ENCODE data around the gene DICER1. TPM values are rescaled to one million over a fixed set of nuclear protein-coding genes. Genes with fewer than 3 reads are reported as not detected.

The DICER1 gene
- total RNA-seq, 4 donors from 2014 or later: 81.6 to 103 (median 88.8) TPM

DNA sequence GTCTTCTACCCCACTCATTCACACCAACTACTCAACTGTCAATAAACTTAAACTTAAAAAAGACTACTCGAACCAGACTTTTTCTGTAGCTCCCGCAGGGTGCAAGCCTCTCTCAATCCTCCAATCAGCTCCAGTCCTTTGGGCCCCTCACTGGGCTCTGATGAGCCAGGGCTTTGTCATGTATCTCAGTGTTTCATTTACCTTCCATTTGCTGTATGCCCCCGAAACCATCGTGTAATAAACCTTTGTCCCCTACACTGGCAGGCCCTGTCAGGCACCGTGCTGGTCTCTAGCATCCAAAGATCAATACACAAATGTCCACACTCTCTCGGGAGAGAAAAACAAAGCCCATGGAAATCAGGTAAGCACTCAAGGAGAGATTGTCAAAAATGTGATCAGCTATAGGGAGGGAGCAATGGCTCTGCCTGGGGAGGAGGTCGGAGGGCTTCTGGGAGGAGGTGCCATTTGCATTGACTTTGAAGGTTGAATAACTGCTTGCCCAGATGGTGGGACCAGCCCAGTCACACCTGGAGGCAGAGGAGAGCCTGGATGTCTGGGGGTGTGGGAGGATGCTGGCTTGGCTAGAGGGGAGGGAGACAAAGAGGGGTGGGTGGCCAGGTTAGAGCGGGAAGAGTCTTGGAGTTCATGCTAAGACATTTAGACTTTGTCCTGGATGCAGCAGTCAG is 42.1 kb upstream of the DICER1 start:
- no peaks in the 10 kb centered on the region for H3K27me3 ChIP-seq
- no peak for TF ChIP-seq POLR2A (IDR thresholded peaks at IDR 0.05)
- TF ChIP-seq, protein P1, sequence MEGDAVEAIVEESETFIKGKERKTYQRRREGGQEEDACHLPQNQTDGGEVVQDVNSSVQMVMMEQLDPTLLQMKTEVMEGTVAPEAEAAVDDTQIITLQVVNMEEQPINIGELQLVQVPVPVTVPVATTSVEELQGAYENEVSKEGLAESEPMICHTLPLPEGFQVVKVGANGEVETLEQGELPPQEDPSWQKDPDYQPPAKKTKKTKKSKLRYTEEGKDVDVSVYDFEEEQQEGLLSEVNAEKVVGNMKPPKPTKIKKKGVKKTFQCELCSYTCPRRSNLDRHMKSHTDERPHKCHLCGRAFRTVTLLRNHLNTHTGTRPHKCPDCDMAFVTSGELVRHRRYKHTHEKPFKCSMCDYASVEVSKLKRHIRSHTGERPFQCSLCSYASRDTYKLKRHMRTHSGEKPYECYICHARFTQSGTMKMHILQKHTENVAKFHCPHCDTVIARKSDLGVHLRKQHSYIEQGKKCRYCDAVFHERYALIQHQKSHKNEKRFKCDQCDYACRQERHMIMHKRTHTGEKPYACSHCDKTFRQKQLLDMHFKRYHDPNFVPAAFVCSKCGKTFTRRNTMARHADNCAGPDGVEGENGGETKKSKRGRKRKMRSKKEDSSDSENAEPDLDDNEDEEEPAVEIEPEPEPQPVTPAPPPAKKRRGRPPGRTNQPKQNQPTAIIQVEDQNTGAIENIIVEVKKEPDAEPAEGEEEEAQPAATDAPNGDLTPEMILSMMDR (IDR thresholded peaks at IDR 0.05): no peak
- H3K27ac ChIP-seq: no peak overlapping the region
- no peak overlapping the region for H3K4me3 ChIP-seq
- H3K4me1 ChIP-seq: no peaks in the 10 kb centered on the region
- no peaks in the 10 kb centered on the region for H3K9me3 ChIP-seq
- intact Hi-C loops (cut with DNase I; ENCODE audit: low total_unique reads): no loop called here
- H3K36me3 ChIP-seq: no peaks in the 10 kb centered on the region
- no peak for DNase-seq

DNA sequence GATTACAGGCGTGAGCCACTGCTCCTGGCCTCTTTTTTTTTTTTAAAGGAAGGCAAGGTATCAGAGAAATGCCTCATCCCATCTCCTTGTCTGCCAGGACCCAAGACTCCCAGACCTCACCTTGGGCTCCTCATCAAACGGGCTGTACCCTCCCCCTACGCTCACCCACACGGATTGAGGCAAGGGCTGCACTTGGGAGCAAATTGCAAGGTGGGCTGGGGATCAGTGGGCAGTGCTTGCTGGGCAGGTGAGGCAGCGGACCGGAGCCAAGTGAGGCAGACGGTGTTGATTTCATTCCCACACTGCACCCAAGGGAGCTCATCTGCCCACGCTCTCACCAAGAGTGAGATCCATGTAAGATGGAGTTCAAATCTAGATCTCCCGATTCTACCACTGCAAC is 41.0 kb upstream of the DICER1 start:
- Histone ChIP-seq H3K4me3 (no peak overlapping the region), H3K4me1 (no peaks in the 10 kb centered on the region), H3K36me3 (no peaks in the 10 kb centered on the region), H3K27me3 (no peaks in the 10 kb centered on the region), H3K9me3 (no peaks in the 10 kb centered on the region), H3K27ac (no peak overlapping the region)
- TF ChIP-seq, protein P1 (IDR thresholded peaks at IDR 0.05): no peak
- TF ChIP-seq POLR2A (IDR thresholded peaks at IDR 0.05): no peak
- DNase-seq: no peak
- intact Hi-C loops (cut with DNase I; ENCODE audit: low total_unique reads): no loop called here

DNA sequence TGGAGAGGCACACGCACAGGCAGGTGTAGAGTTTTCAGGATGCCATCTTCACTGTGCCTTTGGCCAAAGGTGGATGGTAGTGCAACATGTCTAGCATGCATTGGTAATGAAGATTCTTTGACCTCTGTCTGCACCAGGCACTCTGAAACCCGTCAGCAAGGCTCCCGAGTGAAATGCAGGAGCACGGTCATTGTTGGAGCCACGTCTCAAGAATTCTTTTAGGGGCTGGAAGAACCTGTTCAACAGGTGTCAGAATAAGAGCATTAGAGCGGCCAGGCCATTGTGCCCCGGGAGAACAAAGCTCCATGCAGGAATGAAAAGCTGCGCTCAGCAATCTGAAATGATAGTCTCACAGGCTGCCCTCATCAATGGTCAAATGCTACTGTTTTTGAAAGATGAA is 40.2 kb upstream of the DICER1 start:
- Histone ChIP-seq H3K27me3 (no peaks in the 10 kb centered on the region), H3K4me3 (no peak overlapping the region), H3K4me1 (no peaks in the 10 kb centered on the region), H3K36me3 (no peaks in the 10 kb centered on the region), H3K9me3 (no peaks in the 10 kb centered on the region), H3K27ac (no peak overlapping the region)
- intact Hi-C loops (cut with DNase I; ENCODE audit: low total_unique reads): no loop called here
- DNase-seq: no peak
- TF ChIP-seq POLR2A (IDR thresholded peaks at IDR 0.05): no peak
- TF ChIP-seq, protein P1 (IDR thresholded peaks at IDR 0.05): no peak

DNA sequence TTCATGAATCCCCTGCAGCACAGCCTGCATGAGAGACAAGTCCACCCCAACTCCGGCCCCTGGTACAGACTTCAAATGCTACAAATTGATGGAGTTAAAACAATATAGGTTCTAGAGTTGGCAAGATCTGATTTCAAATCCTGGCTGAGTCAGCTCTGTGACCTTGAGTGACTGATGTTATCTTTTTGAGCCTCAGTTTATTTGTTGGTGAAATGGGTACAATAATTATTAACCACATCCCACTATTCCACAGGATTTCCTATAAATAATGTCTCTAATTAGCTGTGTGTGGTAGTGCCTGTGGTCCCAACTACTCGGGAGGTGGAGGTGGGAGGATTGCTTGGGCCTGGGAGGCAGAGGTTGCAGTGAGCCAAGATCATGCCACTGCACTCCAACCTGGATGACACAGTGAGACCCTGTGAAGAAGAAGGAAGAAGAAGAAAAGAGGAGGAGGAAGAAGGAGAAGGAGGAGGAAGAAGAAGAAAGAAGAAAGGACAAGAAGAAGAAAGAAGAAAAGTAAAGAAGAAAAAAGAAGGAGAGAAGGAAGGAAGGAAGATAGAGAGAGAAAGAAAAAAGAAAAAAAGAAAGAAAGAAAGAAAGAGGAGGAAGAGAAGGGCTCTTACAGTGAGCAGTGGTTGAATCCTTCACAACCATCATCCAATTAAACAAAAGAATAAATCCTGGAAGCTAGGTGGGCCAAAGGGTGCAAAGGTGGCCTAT is 39.7 kb upstream of the DICER1 start:
- no peaks in the 10 kb centered on the region for H3K4me1 ChIP-seq
- no peaks in the 10 kb centered on the region for H3K36me3 ChIP-seq
- no peak for DNase-seq
- no peaks in the 10 kb centered on the region for H3K9me3 ChIP-seq
- H3K27ac ChIP-seq: no peak overlapping the region
- intact Hi-C loops (cut with DNase I; ENCODE audit: low total_unique reads): no loop called here
- H3K27me3 ChIP-seq: no peaks in the 10 kb centered on the region
- H3K4me3 ChIP-seq: no peak overlapping the region
- TF ChIP-seq, protein P1 (IDR thresholded peaks at IDR 0.05): no peak
- no peak for TF ChIP-seq POLR2A (IDR thresholded peaks at IDR 0.05)

DNA sequence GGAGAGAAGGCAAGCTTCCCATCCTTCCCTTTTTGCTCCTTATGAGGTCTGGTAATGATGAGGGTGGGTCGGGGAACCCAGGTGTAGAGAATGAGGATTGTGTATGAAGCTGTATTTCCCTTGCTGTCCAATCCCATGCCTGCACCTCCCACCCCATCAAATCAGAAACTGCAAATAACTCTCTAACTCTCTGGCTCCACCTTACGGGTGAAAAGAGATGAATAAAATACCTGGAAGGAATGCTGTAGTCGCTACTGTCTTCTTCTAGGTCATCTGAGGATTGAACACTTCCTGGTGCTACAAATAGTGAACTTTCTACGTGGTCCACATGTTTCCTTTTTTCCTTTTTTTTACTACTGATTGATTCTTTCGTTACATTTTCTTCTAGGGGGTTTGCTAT is 38.9 kb upstream of the DICER1 start:
- H3K27me3 ChIP-seq: no peaks in the 10 kb centered on the region
- no peak overlapping the region for H3K4me3 ChIP-seq
- H3K27ac ChIP-seq: no peak overlapping the region
- DNase-seq: no peak
- intact Hi-C loops (cut with DNase I; ENCODE audit: low total_unique reads): no loop called here
- no peaks in the 10 kb centered on the region for H3K36me3 ChIP-seq
- TF ChIP-seq, protein P1 (IDR thresholded peaks at IDR 0.05): peak in 3 of 4 experiments; percentile 10 to 38 (median 22)
- TF ChIP-seq POLR2A (IDR thresholded peaks at IDR 0.05): no peak
- no peaks in the 10 kb centered on the region for H3K4me1 ChIP-seq
- H3K9me3 ChIP-seq: no peaks in the 10 kb centered on the region
